Measurements from ENCODE around the gene RASAL2. TPM values are rescaled to one million over a fixed set of nuclear protein-coding genes. Genes with fewer than 3 reads are reported as not detected.
A peak's percentile ranks its signal among the peaks of the same experiment; 100 is the strongest.

RASAL2 gene
- total RNA-seq, 1 experiment from 2014 or later: 36.8 TPM

- CTCF ChIA-PET: no interaction called here
- Histone ChIP-seq H3K9me3 (no peaks in the 10 kb centered on the region), H3K36me3 (ENCODE audit: control insufficient read depth, insufficient read depth, low read length) (no peaks in the 10 kb centered on the region), H3K4me1 (peaks cover 38% of the 10 kb centered on the region), H3K27me3 (replicated peaks; ENCODE audit: control insufficient read depth, insufficient read depth, low read length) (no peaks in the 10 kb centered on the region), H3K4me3 (ENCODE audit: low read depth, low read length) (no peak overlapping the region)
- TF ChIP-seq CTCF (IDR thresholded peaks at IDR 0.05; ENCODE audit: insufficient read depth in 1 of 2, low read depth in 1 of 2, low read length in 1 of 2, severe bottlenecking in 1 of 2, unreplicated experiment in 1 of 2): no peak
- peak overlapping the region; percentile 53 for H3K27ac Mint-ChIP-seq (ENCODE audit: unreplicated experiment)
- POLR2A ChIA-PET: no interaction called here
- H3K9me3 Mint-ChIP-seq (ENCODE audit: unreplicated experiment): no peaks in the 10 kb centered on the region
- no TSS peak for BruUV-seq (replicated peaks)
- no peak for DNase-seq
- peaks cover 37% of the 10 kb centered on the region for H3K4me1 Mint-ChIP-seq (ENCODE audit: low read depth, unreplicated experiment)
- intact Hi-C loops (cut with micrococcal nuclease; ENCODE audit: unreplicated experiment): no loop called here
- H3K4me3 Mint-ChIP-seq (ENCODE audit: unreplicated experiment): peak overlapping the region; percentile 1
- no peaks in the 10 kb centered on the region for H3K27me3 Mint-ChIP-seq (ENCODE audit: insufficient read depth, unreplicated experiment)
- H3K36me3 Mint-ChIP-seq (ENCODE audit: insufficient read depth, unreplicated experiment): no peaks in the 10 kb centered on the region
Observed at GRCh38 chr1:178101266-178101630, 7.3 kb downstream of the RASAL2 start.

- no peaks in the 10 kb centered on the region for H3K27me3 Mint-ChIP-seq (ENCODE audit: insufficient read depth, unreplicated experiment)
- intact Hi-C loops (cut with micrococcal nuclease; ENCODE audit: unreplicated experiment): no loop called here
Observed at GRCh38 chr1:178101654-178102053, 7.8 kb downstream of the RASAL2 start.

GRCh38 chr1:178102218-178102617 is 8.3 kb downstream of the RASAL2 start:
- no peak for DNase-seq
- TF ChIP-seq CTCF (IDR thresholded peaks at IDR 0.05; ENCODE audit: insufficient read depth in 1 of 2, low read depth in 1 of 2, low read length in 1 of 2, severe bottlenecking in 1 of 2, unreplicated experiment in 1 of 2): no peak
- Histone ChIP-seq H3K27me3 (replicated peaks; ENCODE audit: control insufficient read depth, insufficient read depth, low read length) (no peaks in the 10 kb centered on the region), H3K4me1 (peaks cover 30% of the 10 kb centered on the region), H3K4me3 (ENCODE audit: low read depth, low read length) (no peak overlapping the region), H3K36me3 (ENCODE audit: control insufficient read depth, insufficient read depth, low read length) (no peaks in the 10 kb centered on the region), H3K9me3 (no peaks in the 10 kb centered on the region)
- Mint-ChIP-seq H3K27me3 (ENCODE audit: insufficient read depth, unreplicated experiment) (no peaks in the 10 kb centered on the region), H3K36me3 (ENCODE audit: insufficient read depth, unreplicated experiment) (no peaks in the 10 kb centered on the region), H3K27ac (ENCODE audit: unreplicated experiment) (no peak overlapping the region), H3K9me3 (ENCODE audit: unreplicated experiment) (no peaks in the 10 kb centered on the region), H3K4me1 (ENCODE audit: low read depth, unreplicated experiment) (peaks cover 28% of the 10 kb centered on the region), H3K4me3 (ENCODE audit: unreplicated experiment) (no peak overlapping the region)
- intact Hi-C loops (cut with micrococcal nuclease; ENCODE audit: unreplicated experiment): no loop called here
- no TSS peak for BruUV-seq (replicated peaks)
- POLR2A ChIA-PET: no interaction called here
- CTCF ChIA-PET: no interaction called here

More at GRCh38 chr1:178101654-178102053, 7.8 kb downstream of the RASAL2 start:
- peak overlapping the region; percentile 53 for H3K27ac Mint-ChIP-seq (ENCODE audit: unreplicated experiment)
- H3K4me3 Mint-ChIP-seq (ENCODE audit: unreplicated experiment): no peak overlapping the region
- H3K4me1 Mint-ChIP-seq (ENCODE audit: low read depth, unreplicated experiment): peaks cover 33% of the 10 kb centered on the region
- no TSS peak for BruUV-seq (replicated peaks)
- no peak for DNase-seq
- Histone ChIP-seq H3K9me3 (no peaks in the 10 kb centered on the region), H3K36me3 (ENCODE audit: control insufficient read depth, insufficient read depth, low read length) (no peaks in the 10 kb centered on the region), H3K4me3 (ENCODE audit: low read depth, low read length) (no peak overlapping the region), H3K27me3 (replicated peaks; ENCODE audit: control insufficient read depth, insufficient read depth, low read length) (no peaks in the 10 kb centered on the region), H3K4me1 (peaks cover 35% of the 10 kb centered on the region)
- ChIA-PET POLR2A (no interaction called here), CTCF (no interaction called here)
- H3K9me3 Mint-ChIP-seq (ENCODE audit: unreplicated experiment): no peaks in the 10 kb centered on the region
- no peaks in the 10 kb centered on the region for H3K36me3 Mint-ChIP-seq (ENCODE audit: insufficient read depth, unreplicated experiment)
- no peak for TF ChIP-seq CTCF (IDR thresholded peaks at IDR 0.05; ENCODE audit: insufficient read depth in 1 of 2, low read depth in 1 of 2, low read length in 1 of 2, severe bottlenecking in 1 of 2, unreplicated experiment in 1 of 2)
